Stimulated activated CD8-positive, alpha-beta memory T cell treated with anti-CD3 and anti-CD28 coated beads, Interleukin-12 subunit alpha, Interleukin-12 subunit beta, amount 100 ng/mL, for 24 hours (primary cell): ENCODE results near the gene SLC1A3.

Experiments used
- DNase-seq: peaks from one replicate; pipeline ENCODE4 v3.0.0-alpha.2; 2020; ENCODE audit errors: extremely low read depth

Gene SLC1A3

GRCh38 chr5:36599986-36600779 lies 6.2 kb upstream of the SLC1A3 start:
- no peak for DNase-seq

GRCh38 chr5:36600917-36601527 lies 5.4 kb upstream of the SLC1A3 start:
- no peak for DNase-seq

- DNase-seq, result no peak
These were observed 3.6 kb upstream of the SLC1A3 start for GRCh38 chr5:36602704-36603321.

- DNase-seq, result no peak
These were observed 1.2 kb upstream of the SLC1A3 start for GRCh38 chr5:36605241-36605640.

GRCh38 chr5:36606036-36606427 lies 374 bp upstream of the SLC1A3 start:
- no peak for DNase-seq

GRCh38 chr5:36607114-36607571 lies 737 bp downstream of the SLC1A3 start:
- DNase-seq, result no peak

- DNase-seq, result no peak
These were observed 1.7 kb downstream of the SLC1A3 start for GRCh38 chr5:36607838-36608783.

- no peak for DNase-seq
These were observed 4.2 kb downstream of the SLC1A3 start for GRCh38 chr5:36610621-36611020.

GRCh38 chr5:36611520-36612274 lies 5.3 kb downstream of the SLC1A3 start:
- DNase-seq, result no peak

GRCh38 chr5:36613241-36613640 lies 6.8 kb downstream of the SLC1A3 start:
- DNase-seq, result no peak

GRCh38 chr5:36613771-36614656 lies 7.6 kb downstream of the SLC1A3 start:
- no peak for DNase-seq

- no peak for DNase-seq
These were observed 8.4 kb downstream of the SLC1A3 start for GRCh38 chr5:36614657-36615308.

- DNase-seq, result no peak
These were observed 12.7 kb downstream of the SLC1A3 start for GRCh38 chr5:36619012-36619635.

GRCh38 chr5:36621985-36622384 lies 15.6 kb downstream of the SLC1A3 start:
- no peak for DNase-seq

- no peak for DNase-seq
These were observed 17.4 kb downstream of the SLC1A3 start for GRCh38 chr5:36623832-36624231.

GRCh38 chr5:36624277-36624676 lies 17.9 kb downstream of the SLC1A3 start:
- DNase-seq, result no peak

- DNase-seq, result no peak
These were observed 22.3 kb downstream of the SLC1A3 start for GRCh38 chr5:36628695-36629094.

GRCh38 chr5:36629729-36630128 lies 23.3 kb downstream of the SLC1A3 start:
- no peak for DNase-seq
